GM12874 (cell line): ENCODE measurements around the gene ERCC2.

Source experiments
- TF ChIP-seq, protein P1 (sequence below): IDR thresholded peaks from 2 replicates; pipeline ENCODE4 v1.5.1; 2011; ENCODE audit warnings: low read depth, mild to moderate bottlenecking, control low read depth, low read length, moderate library complexity; ENCODE audit not compliant: insufficient read depth

Gene ERCC2

DNA sequence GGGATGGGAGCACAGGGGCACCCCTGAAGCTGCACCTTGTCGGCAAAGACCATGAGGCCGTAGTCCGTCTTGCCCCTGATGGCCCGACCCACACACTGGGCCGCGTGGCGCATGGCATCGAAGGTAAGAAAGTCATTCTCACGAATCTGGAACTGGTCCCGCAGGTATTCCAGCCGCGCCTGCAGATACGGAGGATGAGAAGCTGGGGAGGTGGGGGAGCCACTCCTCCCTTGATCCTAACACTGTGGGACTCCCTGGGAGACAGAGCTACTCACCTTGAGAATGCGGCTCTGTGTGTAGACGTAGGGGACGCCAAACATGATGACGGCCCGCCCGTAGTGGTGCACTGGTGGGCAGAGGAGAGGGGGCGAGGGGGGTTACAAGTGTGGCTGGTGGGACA lies 17.9 kb downstream of the ERCC2 start:
- TF ChIP-seq, protein P1, sequence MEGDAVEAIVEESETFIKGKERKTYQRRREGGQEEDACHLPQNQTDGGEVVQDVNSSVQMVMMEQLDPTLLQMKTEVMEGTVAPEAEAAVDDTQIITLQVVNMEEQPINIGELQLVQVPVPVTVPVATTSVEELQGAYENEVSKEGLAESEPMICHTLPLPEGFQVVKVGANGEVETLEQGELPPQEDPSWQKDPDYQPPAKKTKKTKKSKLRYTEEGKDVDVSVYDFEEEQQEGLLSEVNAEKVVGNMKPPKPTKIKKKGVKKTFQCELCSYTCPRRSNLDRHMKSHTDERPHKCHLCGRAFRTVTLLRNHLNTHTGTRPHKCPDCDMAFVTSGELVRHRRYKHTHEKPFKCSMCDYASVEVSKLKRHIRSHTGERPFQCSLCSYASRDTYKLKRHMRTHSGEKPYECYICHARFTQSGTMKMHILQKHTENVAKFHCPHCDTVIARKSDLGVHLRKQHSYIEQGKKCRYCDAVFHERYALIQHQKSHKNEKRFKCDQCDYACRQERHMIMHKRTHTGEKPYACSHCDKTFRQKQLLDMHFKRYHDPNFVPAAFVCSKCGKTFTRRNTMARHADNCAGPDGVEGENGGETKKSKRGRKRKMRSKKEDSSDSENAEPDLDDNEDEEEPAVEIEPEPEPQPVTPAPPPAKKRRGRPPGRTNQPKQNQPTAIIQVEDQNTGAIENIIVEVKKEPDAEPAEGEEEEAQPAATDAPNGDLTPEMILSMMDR = no peak

- TF ChIP-seq, protein P1 = no peak
These were observed 18.3 kb downstream of the ERCC2 start for GRCh38 chr19:45352062-45352461.

- TF ChIP-seq, protein P1 = no peak
These were observed 18.9 kb downstream of the ERCC2 start for GRCh38 chr19:45351401-45351952.

- TF ChIP-seq, protein P1 = no peak
These were observed 19.8 kb downstream of the ERCC2 start for GRCh38 chr19:45350477-45351058.

- TF ChIP-seq, protein P1 = no peak
These were observed 20.9 kb downstream of the ERCC2 start for GRCh38 chr19:45349430-45349941.

- TF ChIP-seq, protein P1 = no peak
These were observed 21.3 kb downstream of the ERCC2 start for GRCh38 chr19:45349126-45349415.

DNA sequence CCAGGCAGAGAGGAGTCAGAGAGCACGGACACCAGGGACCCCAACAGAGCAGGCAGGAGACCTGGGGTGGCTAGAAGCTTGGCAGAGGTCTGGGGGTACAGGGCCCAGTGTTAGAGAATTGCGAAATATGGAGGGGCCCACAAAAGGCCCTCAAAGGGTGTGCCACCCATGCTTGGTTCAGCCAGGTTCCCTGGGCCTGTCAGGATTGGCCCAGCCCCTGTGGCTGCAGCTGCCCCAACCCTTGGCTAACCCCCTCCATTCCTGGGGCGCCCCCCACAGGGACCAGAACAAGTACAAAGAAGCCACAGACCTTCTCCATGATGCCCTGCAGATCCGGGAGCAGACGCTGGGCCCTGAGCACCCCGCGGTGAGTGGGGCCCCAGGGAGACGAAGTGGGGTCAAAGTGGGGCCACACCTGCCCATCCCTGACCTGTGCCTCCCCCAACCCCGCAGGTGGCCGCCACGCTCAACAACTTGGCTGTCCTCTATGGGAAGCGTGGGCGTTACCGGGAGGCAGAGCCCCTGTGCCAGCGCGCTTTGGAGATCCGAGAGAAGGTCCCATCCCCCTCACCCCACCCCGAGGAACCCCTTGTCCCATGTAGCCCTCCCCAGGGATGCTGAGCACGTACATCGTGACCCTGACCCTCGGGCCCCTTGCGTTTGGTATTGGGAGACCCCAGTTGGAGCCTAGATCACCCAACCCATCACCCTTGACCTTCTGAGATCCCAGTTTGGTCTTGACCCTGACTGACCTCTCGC lies 21.8 kb downstream of the ERCC2 start:
- TF ChIP-seq, protein P1 = no peak
